Small intestine (tissue), 7 donors: ENCODE results near the gene LYZL2. TPM values are rescaled to one million over a fixed set of nuclear protein-coding genes. Genes with fewer than 3 reads are reported as not detected.

Experiments used
- DNase-seq, 2 donors: peaks; one replicate each; pipeline versions ENCODE4 v3.0.0 to v3.0.0-alpha.2; 2013
- FAIRE-seq: peaks from 2 replicates; lab custom pipeline; 2012; peaks lifted over from hg19 to GRCh38; lab: Jason Lieb, UNC
- H3K27ac ChIP-seq, 3 donors: one replicate each; pipeline ENCODE4 v1.5.1; 2013; ENCODE audit warnings: low read length in 2 of 3, mild to moderate bottlenecking in 2 of 3, control low read depth in 1 of 3, inconsistent platforms in 1 of 3, low read depth in 1 of 3, moderate library complexity in 1 of 3
- H3K27me3 ChIP-seq, 3 donors: one replicate each; pipeline ENCODE4 v1.6.1; 2013; ENCODE audit warnings: low read length in 3 of 3, inconsistent platforms in 1 of 3; ENCODE audit not compliant: control insufficient read depth in 3 of 3, insufficient read depth in 3 of 3
- H3K36me3 ChIP-seq, 3 donors: one replicate each; pipeline ENCODE4 v1.6.1; 2013; ENCODE audit warnings: low read length in 3 of 3, inconsistent platforms in 1 of 3, low read depth in 1 of 3, mild to moderate bottlenecking in 1 of 3, moderate library complexity in 1 of 3; ENCODE audit not compliant: control insufficient read depth in 3 of 3, insufficient read depth in 2 of 3
- H3K4me1 ChIP-seq, 3 donors: one replicate each; pipeline ENCODE4 v1.6.1; 2013; ENCODE audit warnings: low read length in 2 of 3, inconsistent platforms in 1 of 3, low read depth in 1 of 3, mild to moderate bottlenecking in 1 of 3, moderate library complexity in 1 of 3; ENCODE audit not compliant: control insufficient read depth in 3 of 3, insufficient read depth in 2 of 3
- H3K4me3 ChIP-seq, 3 donors: one replicate each; pipeline ENCODE4 v1.5.1; 2013; ENCODE audit warnings: low read length in 3 of 3, control low read depth in 1 of 3, inconsistent platforms in 1 of 3, low read depth in 1 of 3, mild to moderate bottlenecking in 1 of 3, moderate library complexity in 1 of 3
- H3K9me3 ChIP-seq, 2 donors: one replicate each; pipeline ENCODE4 v1.6.1; 2013; ENCODE audit warnings: low read depth in 1 of 2, low read length in 1 of 2; ENCODE audit not compliant: control insufficient read depth in 2 of 2, insufficient read depth in 1 of 2
- WGBS, 3 donors: extraction: QIAGEN DNeasy Blood & Tissue Kit; methylation state at CpG; one replicate each; pipeline ENCODE4 v1.1.7; 2013; 5-methylcytosine and 5-hydroxymethylcytosine counted together
- polyA plus RNA-seq, 4 donors: library from polyadenylated mRNA; stranded (reverse) in 3 of 4; unstranded in 1 of 4; fragments of 200-250 nt in 3 of 4; fragments of 120-200 nt in 1 of 4; gene quantifications; one replicate each; pipeline versions ENCODE4 v1.2.1 to v1.2.3, GENCODE V29; 2013
- donor health status: healthy with polysubstance abuse.
- donor health status: control.
- donor health status: control.
- donor health status: Bipolar disorder and iron deficiency.
- donor health status: healthy.

Gene LYZL2
- polyA plus RNA-seq, 4 donors: not detected

DNA sequence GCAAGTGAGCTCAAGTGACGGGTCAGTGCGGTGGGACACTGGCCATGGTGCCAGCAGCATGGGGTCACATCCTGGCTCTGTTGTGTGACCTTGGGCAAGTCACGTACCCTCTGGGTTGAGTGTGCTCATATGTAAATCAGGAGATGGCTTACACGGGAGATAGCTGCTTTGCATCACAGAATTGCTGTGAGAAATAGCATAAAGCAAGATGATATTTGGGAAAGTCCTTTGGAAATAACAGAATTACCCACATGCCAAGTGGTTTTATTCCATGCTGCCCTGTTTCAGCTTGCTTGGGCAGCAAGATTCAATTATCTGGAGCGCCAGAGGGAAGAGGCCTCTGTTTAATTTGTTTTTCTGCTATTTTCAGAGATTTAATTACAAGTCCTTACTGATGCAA is 48.9 kb downstream of the LYZL2 start:
- WGBS, 3 donors: 87 to 90% (median 89%) methylated on average over 5 of the region's 5 CpGs
- no peak overlapping the region for H3K4me3 ChIP-seq
- H3K27me3 ChIP-seq: no peaks in the 10 kb centered on the region
- no peak overlapping the region for H3K27ac ChIP-seq
- DNase-seq: no peak
- FAIRE-seq: no peak
- no peaks in the 10 kb centered on the region for H3K36me3 ChIP-seq
- H3K4me1 ChIP-seq: peaks cover 0 to 4% (median 0%) of the 10 kb centered on the region in 3 donors
- no peaks in the 10 kb centered on the region for H3K9me3 ChIP-seq

DNA sequence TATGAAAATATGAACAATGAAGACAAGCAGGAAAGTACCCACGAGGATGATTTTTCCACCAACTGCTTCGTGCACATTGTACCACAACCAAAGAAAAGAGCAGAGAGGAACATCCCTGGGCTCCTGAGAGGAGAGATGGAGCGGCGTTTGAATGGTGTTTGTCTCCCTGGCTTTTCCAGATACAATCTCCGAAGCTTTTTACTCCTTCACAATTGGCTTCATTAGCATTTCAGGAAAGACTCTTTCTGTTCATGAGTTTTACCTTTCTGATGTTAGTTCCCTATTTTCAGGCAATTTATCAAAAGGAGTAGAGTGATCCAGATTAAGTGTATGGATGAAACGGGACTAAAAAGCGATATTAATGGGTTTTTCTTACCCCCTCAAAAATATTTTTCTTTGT is 49.3 kb downstream of the LYZL2 start:
- H3K4me3 ChIP-seq: no peak overlapping the region
- WGBS, 3 donors: 94 to 95% (median 94%) methylated on average over 7 of the region's 7 CpGs
- FAIRE-seq (no peak), DNase-seq (no peak)
- H3K27me3 ChIP-seq: no peaks in the 10 kb centered on the region
- no peaks in the 10 kb centered on the region for H3K36me3 ChIP-seq
- peaks cover 0 to 4% (median 0%) of the 10 kb centered on the region in 3 donors for H3K4me1 ChIP-seq
- no peak overlapping the region for H3K27ac ChIP-seq
- H3K9me3 ChIP-seq: no peaks in the 10 kb centered on the region

DNA sequence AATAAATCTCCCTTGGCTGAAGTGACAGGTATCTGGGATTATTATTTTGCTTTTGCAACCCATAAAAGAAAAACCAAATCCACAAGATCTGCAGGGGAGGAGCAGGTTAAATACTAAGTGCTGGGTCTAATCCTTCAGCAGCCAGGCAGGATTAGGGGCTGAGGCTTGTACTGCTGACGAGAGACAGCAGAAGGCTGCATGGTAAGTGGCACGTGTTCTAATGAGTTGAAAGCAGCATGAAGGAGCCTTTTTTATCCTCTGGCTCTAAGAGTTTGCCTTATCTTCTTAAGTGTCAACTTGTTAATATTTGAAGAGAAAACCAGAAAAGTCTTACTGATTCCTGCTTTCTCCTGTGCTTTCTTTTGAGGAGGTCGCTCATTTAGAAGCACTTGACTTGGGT is 50.0 kb downstream of the LYZL2 start:
- H3K27me3 ChIP-seq: no peaks in the 10 kb centered on the region
- no peaks in the 10 kb centered on the region for H3K9me3 ChIP-seq
- peaks cover 0 to 4% (median 0%) of the 10 kb centered on the region in 3 donors for H3K4me1 ChIP-seq
- no peak overlapping the region for H3K4me3 ChIP-seq
- H3K36me3 ChIP-seq: no peaks in the 10 kb centered on the region
- H3K27ac ChIP-seq: no peak overlapping the region
- WGBS, 3 donors: 78 to 86% (median 84%) methylated on average over 3 of the region's 3 CpGs
- DNase-seq (no peak), FAIRE-seq (no peak)

DNA sequence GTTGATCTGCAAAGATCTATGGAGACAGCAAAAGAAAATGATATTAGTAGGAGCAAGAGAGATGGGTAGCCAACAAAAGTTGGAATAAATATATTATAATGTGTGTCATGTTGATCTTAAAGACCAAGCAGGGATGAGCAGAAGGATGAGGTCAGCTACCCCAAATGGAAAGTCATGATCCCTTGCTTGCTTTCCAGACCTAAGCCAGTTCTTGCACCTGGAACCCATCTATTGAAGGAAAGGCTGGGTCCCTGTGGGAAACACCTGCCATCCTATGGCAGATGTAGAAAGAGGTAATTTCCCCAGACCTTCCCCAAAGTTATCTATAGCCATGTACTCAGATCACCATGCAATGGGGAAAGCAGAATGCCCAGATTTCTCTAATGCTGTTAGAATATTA is 52.5 kb downstream of the LYZL2 start:
- H3K4me3 ChIP-seq: no peak overlapping the region
- H3K9me3 ChIP-seq: no peaks in the 10 kb centered on the region
- H3K36me3 ChIP-seq: no peaks in the 10 kb centered on the region
- no peak overlapping the region for H3K27ac ChIP-seq
- H3K4me1 ChIP-seq: no peaks in the 10 kb centered on the region
- FAIRE-seq (no peak), DNase-seq (no peak)
- H3K27me3 ChIP-seq: no peaks in the 10 kb centered on the region

DNA sequence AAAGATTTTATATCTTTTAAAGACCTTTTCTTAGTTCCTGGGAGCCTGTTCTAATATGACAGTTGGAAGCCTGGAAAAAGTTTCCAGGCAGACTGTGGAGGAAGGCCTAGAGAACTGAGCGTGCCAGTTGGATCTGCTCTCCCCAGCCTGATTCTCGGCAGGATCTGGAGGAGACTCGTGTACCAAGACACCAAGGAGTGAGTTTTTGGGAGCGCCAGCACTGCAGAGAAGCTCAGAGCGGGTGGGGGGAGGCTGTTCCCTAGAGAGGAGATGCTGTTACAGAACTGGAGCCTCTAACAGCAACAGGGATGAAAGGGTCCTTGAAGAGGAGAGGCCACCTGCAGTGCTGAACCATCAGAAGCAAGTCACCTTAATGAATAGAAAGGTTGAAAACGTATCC is 52.9 kb downstream of the LYZL2 start:
- WGBS, 3 donors: 86 to 88% (median 86%) methylated on average over 6 of the region's 6 CpGs
- H3K27ac ChIP-seq: no peak overlapping the region
- FAIRE-seq (no peak), DNase-seq (no peak)
- H3K9me3 ChIP-seq: no peaks in the 10 kb centered on the region
- H3K36me3 ChIP-seq: no peaks in the 10 kb centered on the region
- H3K4me3 ChIP-seq: no peak overlapping the region
- no peaks in the 10 kb centered on the region for H3K27me3 ChIP-seq
- no peaks in the 10 kb centered on the region for H3K4me1 ChIP-seq

- Histone ChIP-seq H3K27me3 (no peaks in the 10 kb centered on the region), H3K27ac (no peak overlapping the region), H3K36me3 (no peaks in the 10 kb centered on the region), H3K4me3 (no peak overlapping the region), H3K9me3 (no peaks in the 10 kb centered on the region), H3K4me1 (no peaks in the 10 kb centered on the region)
- DNase-seq (no peak), FAIRE-seq (no peak)
- 89 to 92% (median 92%) methylated on average over 4 of the region's 4 CpGs for WGBS, 3 donors
Measured at GRCh38 chr10:30574432-30574796, 55.1 kb downstream of the LYZL2 start.

GRCh38 chr10:30573721-30574431 is 55.7 kb downstream of the LYZL2 start:
- Histone ChIP-seq H3K4me3 (no peak overlapping the region), H3K36me3 (no peaks in the 10 kb centered on the region), H3K4me1 (no peaks in the 10 kb centered on the region), H3K27ac (no peak overlapping the region), H3K27me3 (no peaks in the 10 kb centered on the region), H3K9me3 (no peaks in the 10 kb centered on the region)
- WGBS, 3 donors: 79 to 87% (median 83%) methylated on average over 7 of the region's 7 CpGs
- FAIRE-seq: no peak
- no peak for DNase-seq

GRCh38 chr10:30565449-30565848 is 64.1 kb downstream of the LYZL2 start:
- peaks cover 0 to 4% of the 10 kb centered on the region in 2 donors for H3K9me3 ChIP-seq
- no peak overlapping the region for H3K4me3 ChIP-seq
- H3K27me3 ChIP-seq: no peaks in the 10 kb centered on the region
- H3K27ac ChIP-seq: no peak overlapping the region
- no peaks in the 10 kb centered on the region for H3K36me3 ChIP-seq
- no peak for FAIRE-seq
- DNase-seq: peak; percentile 26 to 65
- 17 to 59% (median 26%) methylated on average over 2 of the region's 2 CpGs for WGBS, 3 donors
- peaks cover 0 to 3% (median 2%) of the 10 kb centered on the region in 3 donors for H3K4me1 ChIP-seq

DNA sequence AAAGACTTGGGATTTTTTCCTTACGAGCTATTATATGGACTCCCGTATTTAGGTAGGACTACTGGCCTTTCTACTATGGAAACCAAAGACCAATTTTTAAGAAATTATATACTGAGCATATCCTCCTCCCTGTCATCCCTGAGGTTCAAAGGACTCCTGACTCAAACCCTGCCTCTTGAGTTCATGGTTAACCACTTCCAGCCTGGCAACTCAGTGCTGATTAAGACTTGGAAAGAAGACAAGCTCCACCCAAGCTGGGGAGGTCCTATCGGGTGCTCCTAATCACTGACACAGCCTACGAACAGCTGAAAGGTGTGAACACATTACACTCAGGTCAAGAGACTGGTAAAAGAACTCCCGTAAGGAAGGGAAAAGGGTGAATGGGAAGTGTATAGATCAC is 66.8 kb downstream of the LYZL2 start:
- no peaks in the 10 kb centered on the region for H3K27me3 ChIP-seq
- FAIRE-seq (no peak), DNase-seq (peak in 1 of 2 donors; percentile 96)
- H3K4me3 ChIP-seq: no peak overlapping the region
- H3K27ac ChIP-seq: no peak overlapping the region
- no peaks in the 10 kb centered on the region for H3K36me3 ChIP-seq
- H3K4me1 ChIP-seq: peaks cover 0 to 3% (median 2%) of the 10 kb centered on the region in 3 donors
- H3K9me3 ChIP-seq: peaks cover 0 to 13% of the 10 kb centered on the region in 2 donors
- WGBS, 3 donors: 28 to 73% (median 34%) methylated on average over 5 of the region's 5 CpGs
